NCI-H526 (cell line): ENCODE results near the gene RCBTB1.
"Not testable (repeated sequence)": the region's sequence is repeated elsewhere in the genome, so short reads cannot be mapped to it uniquely, and the experiment has no call there.

Experiments
- DNase-seq, 2 experiments: peaks; one replicate each; lab custom pipeline; 2025; lab: John Stamatoyannopoulos, UW

RCBTB1 gene

DNA sequence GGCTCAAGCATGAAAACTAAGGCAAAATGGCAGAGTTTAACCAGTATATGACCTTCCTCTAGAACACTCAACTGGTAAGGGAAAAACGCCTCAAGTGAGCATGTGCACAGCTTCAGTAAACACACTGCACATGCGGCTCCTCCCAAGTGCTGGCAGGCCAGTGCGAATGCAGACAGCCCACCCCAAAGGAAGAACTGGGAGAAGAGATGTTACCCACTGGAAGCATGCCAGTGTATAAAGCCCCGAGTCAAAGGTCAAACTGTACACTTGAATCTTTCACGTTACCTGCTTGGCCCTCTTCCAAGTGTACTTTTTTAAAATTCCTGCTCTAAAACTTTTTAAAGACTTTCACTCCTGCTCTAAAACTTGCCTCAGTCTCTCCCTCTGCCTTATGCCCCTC is 19.2 kb upstream of the RCBTB1 start:
- no peak for DNase-seq

DNA sequence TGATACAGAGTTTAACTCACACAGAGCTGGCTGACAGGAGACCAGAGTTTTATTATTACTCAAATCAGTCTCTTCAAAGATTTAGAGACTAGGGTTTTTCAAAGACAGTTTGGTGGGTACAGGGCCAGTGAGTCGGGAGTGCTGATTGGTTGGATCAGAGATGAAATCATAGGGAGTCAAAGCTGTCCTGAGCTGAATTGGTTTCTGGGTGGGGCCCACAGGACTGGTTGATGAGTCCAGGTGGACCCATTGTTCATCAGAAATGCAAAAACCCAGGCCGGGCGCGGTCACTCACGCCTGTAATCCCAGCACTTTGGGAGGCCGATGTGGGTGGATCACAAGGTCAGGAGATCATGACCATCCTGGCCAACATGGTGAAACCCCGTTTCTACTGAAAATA is 17.3 kb upstream of the RCBTB1 start:
- not testable (repeated sequence) for DNase-seq

DNA sequence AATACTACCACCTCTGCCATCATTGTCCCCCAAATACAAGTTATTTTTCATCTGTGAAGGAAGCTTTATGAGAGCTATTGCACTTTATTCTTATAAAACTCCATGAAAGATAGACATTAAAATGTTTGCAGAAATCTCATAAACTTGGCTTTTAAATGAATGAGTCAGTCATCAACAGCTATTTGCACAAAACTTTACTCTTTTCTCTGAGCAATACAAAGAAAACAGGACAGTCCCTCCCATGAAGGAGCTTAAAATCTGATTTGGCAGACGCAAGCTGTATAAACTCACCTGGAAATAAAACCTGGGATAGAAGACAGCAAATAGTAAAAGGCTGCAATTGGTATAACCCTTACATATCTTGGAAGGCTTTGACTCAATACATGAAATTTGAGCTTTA is 16.6 kb upstream of the RCBTB1 start:
- no peak for DNase-seq

DNA sequence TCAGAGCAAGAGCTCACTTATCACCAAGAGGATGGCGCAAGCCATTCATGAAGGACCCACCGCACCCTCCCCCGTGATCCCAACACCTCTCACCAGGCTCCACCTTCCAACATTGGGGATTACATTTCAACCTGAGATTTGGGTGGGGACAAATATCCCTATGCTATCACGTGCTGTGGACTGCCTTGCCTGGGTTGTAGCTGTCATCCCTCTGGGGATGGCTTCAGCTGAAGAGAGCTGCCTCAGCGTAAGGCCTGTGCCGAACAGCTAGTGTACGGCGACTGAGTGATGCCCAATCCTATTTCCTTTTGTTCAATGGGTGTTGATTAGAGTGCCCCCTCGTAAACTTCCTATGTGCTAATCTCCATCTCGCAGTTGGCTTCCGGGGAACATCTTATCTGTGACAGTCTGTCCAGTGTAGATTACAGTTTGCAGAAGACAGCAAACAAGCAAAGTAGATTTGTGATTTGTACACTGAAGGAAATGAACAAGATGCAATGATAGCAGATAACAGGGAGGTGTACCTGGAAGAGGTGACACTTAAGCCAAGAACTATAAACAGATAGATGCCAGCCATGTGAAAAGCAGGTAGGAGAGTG is 11.8 kb upstream of the RCBTB1 start:
- no peak for DNase-seq

DNA sequence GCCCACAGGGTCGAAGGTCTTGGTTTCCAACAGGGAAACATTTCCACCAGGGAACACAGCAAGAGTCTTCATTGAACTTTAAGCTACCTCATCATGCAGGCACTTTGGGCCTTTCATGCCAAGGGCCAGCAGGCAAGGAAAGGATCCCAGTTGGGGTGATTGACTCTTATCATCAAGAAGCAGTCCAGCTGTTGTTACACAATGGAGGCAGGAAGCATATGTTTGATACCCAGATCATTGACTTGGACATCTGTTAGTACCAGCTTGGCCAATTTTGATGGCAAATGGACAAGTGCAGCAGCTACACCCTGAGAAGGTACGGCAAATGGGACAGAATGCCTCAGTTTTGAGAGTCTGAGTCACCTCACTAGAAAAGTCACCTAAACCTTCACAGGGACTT is 10.9 kb upstream of the RCBTB1 start:
- no peak for DNase-seq

DNA sequence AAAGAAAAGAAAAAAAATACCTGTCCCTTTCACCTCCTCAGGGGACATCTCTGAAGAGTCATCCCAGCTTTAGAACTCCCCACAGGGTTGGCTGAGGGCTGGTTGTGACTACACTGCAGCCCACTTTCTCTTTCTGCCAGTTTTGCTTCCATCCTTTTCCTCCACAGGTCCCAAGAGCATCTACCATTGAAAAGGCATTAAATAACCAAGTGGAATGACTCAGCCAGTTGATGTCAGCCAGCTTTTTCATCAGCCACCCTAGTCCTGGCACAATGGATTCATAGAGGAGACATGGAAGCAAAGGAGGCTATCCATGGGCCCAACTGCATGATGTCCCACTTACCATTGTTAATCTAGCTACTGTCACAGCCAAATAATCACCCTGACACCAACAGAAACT is 9.2 kb upstream of the RCBTB1 start:
- no peak for DNase-seq

DNA sequence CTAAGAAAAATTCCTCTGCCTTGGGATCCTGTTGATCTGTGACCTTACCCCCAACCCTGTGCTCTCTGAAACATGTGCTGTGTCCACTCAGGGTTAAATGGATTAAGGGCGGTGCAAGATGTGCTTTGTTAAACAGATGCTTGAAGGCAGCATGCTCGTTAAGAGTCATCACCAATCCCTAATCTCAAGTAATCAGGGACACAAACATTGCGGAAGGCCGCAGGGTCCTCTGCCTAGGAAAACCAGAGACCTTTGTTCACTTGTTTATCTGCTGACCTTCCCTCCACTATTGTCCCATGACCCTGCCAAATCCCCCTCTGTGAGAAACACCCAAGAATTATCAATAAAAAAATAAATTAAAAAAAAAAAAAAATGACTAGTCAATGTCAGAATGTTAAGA is 8.5 kb upstream of the RCBTB1 start:
- DNase-seq = not testable (repeated sequence)

DNA sequence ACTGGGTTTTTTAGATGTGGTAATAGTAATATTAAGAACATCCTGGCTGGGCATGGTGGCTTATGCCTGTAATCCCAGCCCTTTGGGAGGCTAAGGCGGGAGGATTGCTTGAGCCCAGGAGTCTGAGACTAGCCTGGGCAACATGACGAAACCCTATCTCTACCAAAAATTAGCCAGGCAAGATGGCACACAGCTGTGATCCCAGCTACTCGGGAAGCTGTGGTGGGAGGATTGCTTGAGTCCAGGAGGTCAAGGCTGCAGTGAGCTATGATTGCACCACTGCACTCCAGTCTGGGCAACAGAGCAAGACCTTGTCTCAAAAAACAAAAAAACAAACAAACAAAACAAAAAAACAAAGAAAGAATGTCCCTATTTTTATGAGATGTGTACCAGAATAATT is 5.4 kb upstream of the RCBTB1 start:
- DNase-seq = not testable (repeated sequence)

DNA sequence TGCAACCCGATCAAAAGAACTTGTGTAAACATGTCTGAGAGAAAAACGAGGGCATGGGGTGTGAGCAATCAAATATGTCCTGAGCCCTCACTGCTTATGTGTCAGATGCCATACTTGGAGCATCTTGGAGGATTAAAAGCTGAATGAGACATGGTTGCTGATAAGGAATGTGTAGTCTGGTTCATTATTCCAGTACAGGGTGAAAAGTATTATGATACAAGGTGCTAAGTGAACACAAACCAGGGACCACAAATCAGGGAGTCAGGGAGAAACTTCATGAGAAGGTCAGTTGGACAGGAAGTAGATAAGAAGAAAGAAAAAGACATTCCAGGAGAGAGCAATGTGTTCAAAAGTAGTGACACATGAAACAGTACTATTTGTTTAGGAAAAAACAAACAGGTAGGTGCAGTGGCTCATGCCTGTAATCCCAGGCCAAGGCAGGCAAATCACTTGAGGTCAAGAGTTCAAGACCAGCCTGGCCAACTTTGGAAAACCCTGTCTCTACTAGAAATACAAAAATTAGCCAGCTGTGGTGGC is 2.0 kb upstream of the RCBTB1 start:
- no peak for DNase-seq

DNA sequence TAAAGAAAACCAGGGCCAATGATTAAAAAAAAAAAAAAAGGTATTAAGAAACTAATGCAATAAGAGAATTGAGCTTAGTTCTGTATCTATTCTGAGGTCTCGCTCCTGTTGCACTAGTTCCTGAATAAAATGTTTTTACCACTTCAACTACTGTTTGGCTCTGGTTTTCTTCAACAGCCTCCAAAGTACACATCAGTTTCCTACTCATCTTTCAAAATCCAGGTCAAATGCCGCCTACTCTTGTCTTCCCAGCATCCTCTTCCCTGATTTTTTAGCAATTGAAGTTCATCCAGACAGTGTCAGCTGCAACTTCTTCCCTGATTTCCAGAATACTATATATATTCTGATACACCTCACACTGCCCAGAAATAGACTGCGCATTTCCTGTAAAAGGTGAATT is 1.4 kb upstream of the RCBTB1 start:
- no peak for DNase-seq

DNA sequence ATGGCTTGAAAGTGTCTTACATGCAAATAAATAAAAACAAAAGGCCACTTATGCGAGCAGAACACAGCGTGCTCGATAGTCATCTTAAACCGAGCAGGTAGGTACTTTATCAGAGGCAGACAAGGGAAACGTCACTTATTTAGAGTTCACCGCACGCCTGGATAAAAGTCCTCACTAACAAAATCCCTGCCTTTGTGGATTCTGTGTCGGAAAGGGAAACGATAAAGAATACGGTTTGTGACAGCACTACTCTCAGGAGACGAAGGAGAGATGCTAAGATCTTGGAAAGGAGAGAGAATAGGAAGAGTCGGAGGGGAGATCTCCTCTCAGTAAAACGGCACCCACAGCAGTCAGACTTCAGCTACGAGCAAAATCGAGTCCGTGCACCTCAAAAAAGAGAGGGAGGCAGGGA is 581 bp downstream of the RCBTB1 start:
- peak; percentile 90 to 93 for DNase-seq

DNA sequence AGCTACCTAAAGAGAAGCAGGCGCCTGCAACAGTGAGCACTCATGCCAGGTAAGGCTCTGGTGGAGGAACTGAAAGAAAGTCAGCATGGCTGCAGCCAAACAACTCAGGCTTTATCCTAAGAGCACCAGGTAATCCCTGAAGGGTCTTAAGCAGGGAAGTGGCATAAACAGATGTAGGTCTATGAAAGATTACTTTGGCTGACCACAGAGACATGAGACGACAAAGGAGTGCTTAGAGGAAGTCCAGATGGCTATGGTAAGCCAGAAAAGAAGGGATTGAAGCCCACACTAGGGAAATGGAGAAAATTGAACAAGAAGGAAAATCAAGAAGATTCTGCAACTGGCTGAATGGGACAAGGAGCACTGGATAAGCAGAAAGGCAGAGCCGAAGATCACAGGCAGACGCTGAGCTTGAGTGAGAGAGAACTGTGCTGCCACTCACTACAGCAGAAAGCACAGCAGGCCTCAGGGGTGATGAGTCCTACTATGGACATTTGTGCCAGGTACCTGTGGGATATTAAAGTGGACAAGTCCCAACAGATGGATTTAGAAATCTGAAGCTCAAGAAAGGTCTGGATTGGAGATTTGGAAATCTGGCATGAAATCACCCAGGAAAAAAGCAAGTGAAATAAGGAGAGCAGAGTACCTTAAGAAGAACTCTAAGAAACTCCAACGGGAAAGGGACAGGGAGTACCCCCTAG is 4.2 kb downstream of the RCBTB1 start:
- DNase-seq = peak in 1 of 2 experiments; percentile 60

DNA sequence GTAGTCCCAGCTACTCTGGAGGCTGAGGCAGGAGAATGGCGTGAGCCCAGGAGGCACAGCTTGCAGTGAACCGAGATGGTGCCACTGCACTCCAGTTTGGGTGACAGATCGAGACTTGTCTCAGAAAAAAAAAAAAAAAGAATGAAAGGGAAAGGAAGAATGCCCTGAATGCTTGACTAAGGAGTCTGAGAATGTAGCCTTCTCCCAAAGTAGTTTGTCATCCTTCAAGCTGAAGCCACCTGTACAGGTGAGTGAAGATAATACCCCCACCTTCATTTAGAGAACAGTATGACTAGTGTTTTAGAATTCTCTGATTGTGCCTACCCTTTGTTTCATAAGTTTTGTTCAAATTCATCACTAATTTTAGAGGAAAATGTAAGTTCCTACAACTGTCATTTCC is 5.9 kb downstream of the RCBTB1 start:
- no peak for DNase-seq

DNA sequence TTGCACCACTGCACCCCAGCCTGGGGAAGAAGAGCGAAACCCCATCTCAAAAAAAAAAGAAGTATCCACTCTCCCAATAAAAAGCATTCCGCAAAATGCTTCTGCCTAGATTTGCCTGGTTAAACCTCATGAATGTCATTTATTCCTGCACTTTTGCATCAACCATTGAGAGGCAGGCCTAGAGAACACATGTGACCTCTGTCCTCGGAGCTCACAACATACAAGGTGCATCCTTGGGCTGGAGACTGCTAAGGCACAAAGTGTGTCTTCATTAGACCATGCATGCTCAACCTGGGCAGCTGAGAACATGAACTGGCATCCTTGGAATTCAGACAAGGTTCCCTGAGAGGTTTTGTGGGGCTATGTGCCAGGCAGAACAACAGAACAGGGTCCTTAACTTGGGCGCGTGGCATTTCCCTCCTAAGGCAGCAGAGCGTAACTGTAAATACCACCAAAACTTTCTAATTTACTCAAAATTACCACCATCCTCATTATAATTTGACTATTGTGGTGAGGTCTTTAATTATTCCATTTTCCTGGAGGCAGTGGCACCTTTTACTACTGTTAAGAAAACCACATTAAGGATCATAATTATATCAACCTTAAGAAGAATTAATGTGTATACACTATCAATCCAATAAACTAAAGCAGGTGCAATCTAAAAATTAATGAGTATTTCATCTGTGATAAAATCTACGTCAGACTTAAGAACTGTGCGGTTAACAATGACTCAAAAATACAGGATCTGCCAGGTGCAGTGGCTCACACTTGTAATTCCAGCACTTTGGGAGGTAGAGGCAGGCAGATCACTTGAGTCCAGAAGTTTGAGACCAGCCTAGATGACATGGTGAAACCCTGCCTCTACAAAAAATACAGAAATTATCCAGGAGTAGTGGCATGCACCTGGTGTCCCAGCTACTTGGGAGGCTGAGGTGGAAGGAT is 13.8 kb downstream of the RCBTB1 start:
- DNase-seq = no peak

DNA sequence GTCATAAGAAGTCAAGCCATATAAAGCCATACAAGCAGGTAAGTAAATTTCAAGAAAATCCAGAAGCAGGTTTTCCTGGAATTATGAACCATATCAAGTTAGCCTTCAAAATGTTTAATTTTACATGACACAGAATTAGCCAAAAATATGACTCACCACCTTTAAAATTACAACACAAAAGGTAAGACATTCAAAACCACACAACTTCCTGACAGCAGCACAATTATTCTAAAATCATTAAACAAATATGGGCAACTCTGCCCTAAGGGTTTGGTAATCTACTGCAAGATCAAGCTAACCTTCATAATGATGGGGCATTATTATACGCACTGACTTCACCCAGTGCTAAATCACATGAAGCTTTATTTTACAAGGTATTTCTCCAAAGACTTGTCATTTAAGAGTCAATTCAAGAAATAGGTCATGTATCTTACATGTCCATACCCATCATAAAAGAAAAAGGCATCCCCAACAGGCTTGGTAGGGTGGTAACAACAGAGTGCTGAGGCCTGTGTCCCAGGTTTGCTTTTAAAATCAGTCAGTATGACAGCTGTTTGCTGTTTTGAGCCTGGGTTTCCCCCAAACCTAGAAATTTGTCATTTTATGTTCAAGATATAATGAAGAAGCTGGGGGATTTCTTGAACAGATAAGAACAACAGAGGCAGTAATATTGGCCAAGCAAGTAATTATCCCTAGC is 15.2 kb downstream of the RCBTB1 start:
- no peak for DNase-seq

DNA sequence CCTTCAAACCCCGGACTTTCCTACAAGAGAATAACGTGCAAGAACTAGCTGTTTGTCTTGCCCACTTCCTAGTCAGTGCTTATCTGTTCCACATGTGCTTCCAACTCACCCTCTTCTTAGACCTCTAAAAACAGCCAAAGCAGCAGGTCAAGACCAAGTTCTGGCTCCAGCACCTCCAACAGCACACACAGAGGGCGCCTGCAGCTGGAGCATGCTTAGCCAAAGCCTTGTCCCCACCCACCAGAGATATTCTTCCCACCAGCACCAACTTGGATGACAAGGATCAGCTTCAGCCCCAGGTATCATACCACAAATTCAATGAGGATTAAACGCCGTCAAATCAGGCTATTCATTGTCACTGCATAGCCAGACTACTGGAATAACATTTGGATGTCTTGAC is 17.9 kb downstream of the RCBTB1 start:
- DNase-seq = no peak

DNA sequence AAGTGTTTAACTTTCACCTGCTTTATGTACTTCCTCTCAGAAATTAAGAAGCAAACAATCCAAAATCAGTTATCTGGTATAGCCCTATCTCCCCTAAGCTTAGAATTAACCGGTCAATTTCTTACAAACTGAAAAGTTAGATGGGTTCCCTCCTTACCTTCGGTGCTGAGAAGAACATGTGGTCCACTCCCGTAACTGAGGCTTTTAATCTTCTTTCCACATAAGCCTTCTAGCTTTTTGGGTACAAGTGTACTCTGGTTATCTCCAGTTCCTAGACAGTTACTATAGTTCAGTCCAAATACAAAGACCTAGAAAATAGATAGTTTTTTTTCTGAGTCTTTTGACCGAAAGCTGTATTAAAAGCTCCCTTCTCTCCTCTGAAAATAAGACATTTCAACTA is 18.9 kb downstream of the RCBTB1 start:
- no peak for DNase-seq

DNA sequence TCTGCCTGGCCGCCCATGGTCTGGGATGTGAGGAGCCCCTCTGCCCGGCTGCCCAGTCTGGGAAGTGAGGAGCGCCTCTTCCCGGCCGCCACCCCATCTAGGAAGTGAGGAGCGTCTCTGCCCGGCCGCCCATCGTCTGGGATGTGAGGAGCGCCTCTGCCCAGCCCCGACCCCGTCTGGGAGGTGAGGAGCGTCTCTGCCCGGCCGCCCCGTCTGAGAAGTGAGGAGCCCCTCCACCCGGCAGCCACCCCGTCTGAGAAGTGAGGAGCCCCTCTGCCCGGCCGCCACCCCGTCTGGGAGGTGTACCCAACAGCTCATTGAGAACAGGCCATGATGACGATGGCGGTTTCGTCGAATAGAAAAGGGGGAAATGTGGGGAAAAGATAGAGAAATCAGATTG is 19.9 kb downstream of the RCBTB1 start:
- DNase-seq = not testable (repeated sequence)

DNA sequence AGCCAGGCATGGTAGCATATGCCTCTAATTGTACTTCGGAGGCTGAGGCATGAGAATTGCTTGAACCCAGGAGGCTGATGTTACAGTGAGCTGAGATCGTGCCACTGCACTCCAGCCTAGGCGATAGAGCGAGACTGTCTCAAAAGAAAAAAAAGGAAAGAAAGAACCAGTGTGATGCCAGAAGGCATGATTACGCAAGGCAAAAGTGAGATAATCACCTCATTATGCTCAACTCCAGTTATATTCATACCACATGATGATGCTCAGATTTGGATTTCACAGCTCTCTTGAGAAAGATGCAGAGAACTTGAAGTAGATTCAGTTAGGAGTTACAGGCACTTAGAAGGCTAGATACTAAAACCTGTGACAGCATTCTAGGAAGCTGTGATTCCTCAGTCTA is 21.8 kb downstream of the RCBTB1 start:
- no peak for DNase-seq

DNA sequence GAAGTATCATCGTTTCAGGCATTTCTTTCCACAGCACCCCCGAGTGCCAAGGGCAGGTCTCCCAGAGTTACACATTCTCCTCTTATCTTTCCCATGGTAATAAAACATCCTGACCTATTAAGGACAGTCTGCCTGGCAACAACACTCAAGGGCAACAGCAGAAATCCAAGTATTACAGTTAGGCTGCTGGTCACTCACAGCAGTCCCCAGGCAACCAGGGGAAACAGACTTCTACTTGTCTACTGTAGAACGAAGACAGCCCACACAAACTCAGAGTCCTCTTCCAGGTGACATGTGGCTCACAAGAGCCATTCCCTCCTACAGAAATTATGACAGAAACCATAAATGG is 24.3 kb downstream of the RCBTB1 start:
- no peak for DNase-seq

DNA sequence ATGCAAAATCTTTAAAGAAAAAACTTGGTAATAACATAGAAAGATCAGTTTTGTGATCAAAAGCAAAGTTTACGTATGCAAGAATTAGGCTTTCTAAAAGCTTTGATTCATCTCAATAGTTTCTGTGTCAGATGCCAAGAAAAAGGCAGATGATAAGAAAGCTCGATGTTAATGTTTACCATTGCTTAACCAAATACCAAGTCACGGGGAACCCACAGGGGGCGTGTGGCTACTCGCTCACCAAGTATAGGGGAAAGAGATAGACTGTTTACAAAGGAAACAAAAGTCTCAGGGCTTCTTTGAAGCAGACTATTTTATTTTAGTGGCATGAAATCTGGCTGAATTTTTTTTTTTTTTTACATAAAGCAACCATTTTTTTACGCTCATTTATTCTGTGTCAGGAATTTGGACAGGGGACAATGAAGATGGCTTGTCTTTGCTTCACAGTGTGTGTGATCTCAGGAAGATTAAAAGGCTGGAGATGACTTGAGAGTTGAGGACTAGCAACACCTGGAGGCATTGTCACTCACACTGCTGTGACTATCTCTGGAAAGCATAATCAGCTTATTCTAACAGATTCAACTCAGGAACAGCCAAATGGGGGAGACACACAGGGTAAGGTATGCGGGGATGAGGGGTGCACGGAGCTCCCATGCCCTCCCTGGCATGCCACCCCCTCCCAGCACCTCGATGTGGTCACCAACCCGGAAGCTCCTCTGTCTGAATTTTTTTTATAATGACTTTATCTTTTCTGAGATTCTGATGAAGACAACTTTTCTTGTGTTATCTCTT is 24.9 kb downstream of the RCBTB1 start:
- peak in 1 of 2 experiments; percentile 34 for DNase-seq
